HCT116 (cell line): Measurements from ENCODE around the gene CDK4.

ENCODE experiments used
- CEBPB ChIP-seq: IDR thresholded peaks from 2 replicates; pipeline ENCODE4 v1.6.1; 2012; ENCODE audit warnings: low read depth
- EZH2 ChIP-seq: fragments of 200-600 bp; sonication (generic); IDR thresholded peaks from 2 replicates; pipeline ENCODE4 v1.6.1; 2017; ENCODE audit warnings: antibody characterized with exemption, mixed run types
- POLR2A ChIP-seq: IDR thresholded peaks from 2 replicates; pipeline ENCODE4 v1.7.0; 2011; ENCODE audit warnings: borderline replicate concordance; ENCODE audit not compliant: insufficient read depth, insufficient read length; ENCODE audit errors: extremely low read depth
- POLR2AphosphoS5 ChIP-seq: IDR thresholded peaks from 2 replicates; pipeline ENCODE4 v1.6.1; 2011; ENCODE audit warnings: mild to moderate bottlenecking, low read depth, low read length, moderate library complexity
- RAD21 ChIP-seq: IDR thresholded peaks from 2 replicates; pipeline ENCODE4 v1.6.1; 2012; ENCODE audit warnings: low read depth, mild to moderate bottlenecking
- TF ChIP-seq, protein P1 (sequence below), 3 experiments: fragments of 200-600 bp in 1 of 3; sonication (generic) in 1 of 3; IDR thresholded peaks in 2 of 3; conservative IDR thresholded peaks in 1 of 3; 2 replicates each; pipeline ENCODE4 v1.5.1; 2012 to 2017; ENCODE audit warnings: low read depth in 2 of 3, low read length in 2 of 3, antibody characterized with exemption in 1 of 3, borderline replicate concordance in 1 of 3, control low read depth in 1 of 3, mild to moderate bottlenecking in 1 of 3, mixed read lengths in 1 of 3, mixed run types in 1 of 3, moderate library complexity in 1 of 3; ENCODE audit not compliant: insufficient read depth in 1 of 3

DNA sequence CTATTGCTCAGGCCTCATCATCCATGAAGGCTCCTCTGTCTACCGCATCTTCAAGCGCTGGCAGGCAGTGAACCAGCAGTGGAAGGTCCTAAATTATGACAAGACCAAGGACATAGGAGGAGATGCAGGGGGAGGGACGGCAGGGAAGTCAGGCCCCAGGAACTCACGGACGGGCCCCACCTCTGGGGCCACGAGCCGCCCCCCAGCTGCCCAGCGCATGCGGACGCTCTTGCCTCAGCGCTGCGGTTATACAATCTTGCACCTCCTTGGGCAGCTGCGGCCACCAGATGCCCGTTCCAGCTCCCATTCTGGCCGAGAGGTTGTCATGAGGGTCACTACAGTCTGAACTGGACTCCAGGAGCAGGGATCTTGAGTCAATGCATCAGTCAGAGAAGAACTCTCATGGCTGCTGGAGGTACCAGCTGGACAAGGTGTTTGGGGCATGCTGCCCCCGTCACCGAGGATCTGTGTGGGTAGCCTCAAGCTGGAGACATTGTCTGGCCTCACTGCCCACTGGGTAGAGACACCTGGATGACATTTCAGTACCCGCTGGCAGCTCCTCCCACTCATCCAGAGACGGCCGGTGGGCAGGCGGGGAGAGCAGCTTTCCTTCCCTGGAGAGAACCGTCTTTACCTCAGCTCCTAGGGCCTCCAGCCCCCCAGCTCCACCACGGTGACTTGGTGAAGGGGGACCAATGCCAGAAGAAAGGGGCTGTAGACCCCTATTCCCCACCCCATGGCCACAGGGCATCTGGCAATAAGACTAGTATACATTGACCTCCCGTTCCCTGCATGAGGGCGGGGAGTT is 6.6 kb upstream of the CDK4 start:
- TF ChIP-seq EZH2 (no peak), POLR2A (no peak), CEBPB (no peak), RAD21 (no peak), POLR2AphosphoS5 (0 out of 2 replicates have a peak, but pooled peaks have one; percentile 3)
- TF ChIP-seq, protein P1, sequence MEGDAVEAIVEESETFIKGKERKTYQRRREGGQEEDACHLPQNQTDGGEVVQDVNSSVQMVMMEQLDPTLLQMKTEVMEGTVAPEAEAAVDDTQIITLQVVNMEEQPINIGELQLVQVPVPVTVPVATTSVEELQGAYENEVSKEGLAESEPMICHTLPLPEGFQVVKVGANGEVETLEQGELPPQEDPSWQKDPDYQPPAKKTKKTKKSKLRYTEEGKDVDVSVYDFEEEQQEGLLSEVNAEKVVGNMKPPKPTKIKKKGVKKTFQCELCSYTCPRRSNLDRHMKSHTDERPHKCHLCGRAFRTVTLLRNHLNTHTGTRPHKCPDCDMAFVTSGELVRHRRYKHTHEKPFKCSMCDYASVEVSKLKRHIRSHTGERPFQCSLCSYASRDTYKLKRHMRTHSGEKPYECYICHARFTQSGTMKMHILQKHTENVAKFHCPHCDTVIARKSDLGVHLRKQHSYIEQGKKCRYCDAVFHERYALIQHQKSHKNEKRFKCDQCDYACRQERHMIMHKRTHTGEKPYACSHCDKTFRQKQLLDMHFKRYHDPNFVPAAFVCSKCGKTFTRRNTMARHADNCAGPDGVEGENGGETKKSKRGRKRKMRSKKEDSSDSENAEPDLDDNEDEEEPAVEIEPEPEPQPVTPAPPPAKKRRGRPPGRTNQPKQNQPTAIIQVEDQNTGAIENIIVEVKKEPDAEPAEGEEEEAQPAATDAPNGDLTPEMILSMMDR (IDR thresholded peaks at IDR 0.05 in 2 of 3, conservative IDR thresholded peaks at IDR 0.05 in 1 of 3; ENCODE audit: borderline replicate concordance in 1 of 3, insufficient read depth in 1 of 3, low read depth in 2 of 3, low read length in 2 of 3): no peak
